Tibial nerve (tissue), 3 donors: ENCODE measurements around the gene TOX2.

ENCODE experiments used
- CTCF ChIP-seq, 5 experiments: fragments of 200-600 bp in 3 of 5; fragments of 450-650 bp in 2 of 5; sonication (generic) in 3 of 5; IDR thresholded peaks; one replicate each; pipeline ENCODE4 v1.5.1; 2016 to 2019; ENCODE audit warnings: antibody characterized with exemption in 5 of 5, mild to moderate bottlenecking in 3 of 5, moderate library complexity in 2 of 5
- POLR2A ChIP-seq, 2 donors: fragments of 450-650 bp; IDR thresholded peaks; one replicate each; pipeline ENCODE4 v1.6.1; 2017; ENCODE audit warnings: antibody characterized with exemption in 2 of 2, mild to moderate bottlenecking in 2 of 2, moderate library complexity in 2 of 2

GRCh38 chr20:43906505-43907034, 8.1 kb upstream of the TOX2 start:
- no peak for TF ChIP-seq CTCF (IDR thresholded peaks at IDR 0.05)
- no peak for TF ChIP-seq POLR2A (IDR thresholded peaks at IDR 0.05)
